Ectodermal cell (in vitro differentiated cells): Measurements from ENCODE around the gene NKX1-2.
A peak's percentile ranks its signal among the peaks of the same experiment; 100 is the strongest.

Experiments
- H3K27ac ChIP-seq: 2 replicates; pipeline ENCODE4 v1.7.0; 2013; ENCODE audit warnings: mild to moderate bottlenecking, low read depth, low read length; ENCODE audit not compliant: insufficient read depth, poor library complexity, severe bottlenecking
- H3K27me3 ChIP-seq: 2 replicates; pipeline ENCODE4 v1.7.0; 2013; ENCODE audit warnings: mild to moderate bottlenecking, low read length; ENCODE audit not compliant: insufficient read depth, control insufficient read depth, poor library complexity, severe bottlenecking
- H3K36me3 ChIP-seq: one replicate; pipeline ENCODE4 v1.7.0; 2013; ENCODE audit warnings: low read length; ENCODE audit not compliant: control insufficient read depth, insufficient read depth
- H3K4me1 ChIP-seq: one replicate; pipeline ENCODE4 v1.7.0; 2013; ENCODE audit warnings: low read length; ENCODE audit not compliant: control insufficient read depth, insufficient read depth
- H3K4me3 ChIP-seq: 2 replicates; pipeline ENCODE4 v1.7.0; 2013; ENCODE audit warnings: low read depth, low read length, control low read depth; ENCODE audit not compliant: insufficient read depth
- H3K9me3 ChIP-seq: 2 replicates; pipeline ENCODE4 v1.7.0; 2013; ENCODE audit warnings: mild to moderate bottlenecking, low read length, moderate library complexity; ENCODE audit not compliant: control insufficient read depth
- WGBS, 2 experiments: methylation state at CpG; one replicate each; pipeline ENCODE4 v1.1.7; 2013; ENCODE audit warnings: missing lambda C conversion rate in 2 of 2; 5-methylcytosine and 5-hydroxymethylcytosine counted together

The NKX1-2 gene

GRCh38 chr10:124477614-124478363, 28.0 kb upstream of the NKX1-2 start:
- H3K9me3 ChIP-seq: no peaks in the 10 kb centered on the region
- 69 to 71% methylated on average over 11 of the region's 11 CpGs for WGBS, 2 experiments
- no peaks in the 10 kb centered on the region for H3K36me3 ChIP-seq
- peaks cover 13% of the 10 kb centered on the region for H3K4me1 ChIP-seq
- H3K27ac ChIP-seq: no peak overlapping the region
- H3K27me3 ChIP-seq: no peaks in the 10 kb centered on the region
- no peak overlapping the region for H3K4me3 ChIP-seq

- Histone ChIP-seq H3K9me3 (no peaks in the 10 kb centered on the region), H3K4me1 (peaks cover 13% of the 10 kb centered on the region), H3K4me3 (no peak overlapping the region), H3K27me3 (no peaks in the 10 kb centered on the region), H3K27ac (no peak overlapping the region), H3K36me3 (no peaks in the 10 kb centered on the region)
- 95% methylated on average over 23 of the region's 23 CpGs for WGBS, 2 experiments
These were observed 26.3 kb upstream of the NKX1-2 start for GRCh38 chr10:124476043-124476725.

- 82 to 84% methylated on average over 9 of the region's 9 CpGs for WGBS, 2 experiments
These were observed 24.8 kb upstream of the NKX1-2 start for GRCh38 chr10:124474514-124475070.

GRCh38 chr10:124473070-124473469, 23.2 kb upstream of the NKX1-2 start:
- H3K27me3 ChIP-seq: peaks cover 8% of the 10 kb centered on the region
- H3K36me3 ChIP-seq: no peaks in the 10 kb centered on the region
- 88 to 89% methylated on average over 3 of the region's 3 CpGs for WGBS, 2 experiments
- no peak overlapping the region for H3K27ac ChIP-seq
- no peaks in the 10 kb centered on the region for H3K9me3 ChIP-seq
- peaks cover 25% of the 10 kb centered on the region for H3K4me1 ChIP-seq
- no peak overlapping the region for H3K4me3 ChIP-seq

More at GRCh38 chr10:124474514-124475070, 24.8 kb upstream of the NKX1-2 start:
- H3K36me3 ChIP-seq: no peaks in the 10 kb centered on the region
- no peak overlapping the region for H3K27ac ChIP-seq
- no peaks in the 10 kb centered on the region for H3K9me3 ChIP-seq
- H3K27me3 ChIP-seq: no peaks in the 10 kb centered on the region
- H3K4me3 ChIP-seq: no peak overlapping the region
- peaks cover 26% of the 10 kb centered on the region for H3K4me1 ChIP-seq

GRCh38 chr10:124472071-124472470, 22.2 kb upstream of the NKX1-2 start:
- WGBS, 2 experiments: 93 to 95% methylated on average over 6 of the region's 6 CpGs
- H3K4me1 ChIP-seq: peaks cover 15% of the 10 kb centered on the region
- H3K4me3 ChIP-seq: no peak overlapping the region
- H3K27me3 ChIP-seq: peaks cover 12% of the 10 kb centered on the region
- H3K9me3 ChIP-seq: no peaks in the 10 kb centered on the region
- H3K27ac ChIP-seq: no peak overlapping the region
- H3K36me3 ChIP-seq: no peaks in the 10 kb centered on the region

- Histone ChIP-seq H3K4me3 (no peak overlapping the region), H3K4me1 (peaks cover 13% of the 10 kb centered on the region), H3K36me3 (no peaks in the 10 kb centered on the region), H3K27me3 (peaks cover 12% of the 10 kb centered on the region), H3K9me3 (no peaks in the 10 kb centered on the region), H3K27ac (peak overlapping the region; percentile 44)
- 75% methylated on average over 13 of the region's 13 CpGs for WGBS, 2 experiments
These were observed 21.0 kb upstream of the NKX1-2 start for GRCh38 chr10:124470544-124471434.

- no peak overlapping the region for H3K4me3 ChIP-seq
- H3K27me3 ChIP-seq: peaks cover 12% of the 10 kb centered on the region
- no peaks in the 10 kb centered on the region for H3K36me3 ChIP-seq
- no peak overlapping the region for H3K27ac ChIP-seq
- 7 to 9% methylated on average over 20 of the region's 20 CpGs for WGBS, 2 experiments
- no peaks in the 10 kb centered on the region for H3K9me3 ChIP-seq
- H3K4me1 ChIP-seq: peaks cover 13% of the 10 kb centered on the region
These were observed 20.2 kb upstream of the NKX1-2 start for GRCh38 chr10:124469956-124470484.

- H3K4me1 ChIP-seq: peaks cover 13% of the 10 kb centered on the region
- H3K9me3 ChIP-seq: no peaks in the 10 kb centered on the region
- no peak overlapping the region for H3K4me3 ChIP-seq
- 88% methylated on average over 13 of the region's 13 CpGs for WGBS, 2 experiments
- H3K27ac ChIP-seq: no peak overlapping the region
- H3K27me3 ChIP-seq: peaks cover 12% of the 10 kb centered on the region
- no peaks in the 10 kb centered on the region for H3K36me3 ChIP-seq
These were observed 18.8 kb upstream of the NKX1-2 start for GRCh38 chr10:124468624-124469023.

GRCh38 chr10:124467165-124467564, 17.3 kb upstream of the NKX1-2 start:
- Histone ChIP-seq H3K4me3 (no peak overlapping the region), H3K36me3 (no peaks in the 10 kb centered on the region), H3K9me3 (no peaks in the 10 kb centered on the region), H3K27ac (no peak overlapping the region), H3K27me3 (peaks cover 12% of the 10 kb centered on the region), H3K4me1 (peaks cover 13% of the 10 kb centered on the region)
- 91% methylated on average over 4 of the region's 4 CpGs for WGBS, 2 experiments
